GM21723 (cell line): ENCODE measurements around the gene TMEM37.

ENCODE experiments used
- ATAC-seq: cut with Tn5 transposase; IDR thresholded peaks from one replicate; pipeline ENCODE4 v1.9.1; 2021; ENCODE audit warnings: mild to moderate bottlenecking, moderate library complexity; ENCODE audit not compliant: unreplicated experiment

TMEM37 gene

DNA sequence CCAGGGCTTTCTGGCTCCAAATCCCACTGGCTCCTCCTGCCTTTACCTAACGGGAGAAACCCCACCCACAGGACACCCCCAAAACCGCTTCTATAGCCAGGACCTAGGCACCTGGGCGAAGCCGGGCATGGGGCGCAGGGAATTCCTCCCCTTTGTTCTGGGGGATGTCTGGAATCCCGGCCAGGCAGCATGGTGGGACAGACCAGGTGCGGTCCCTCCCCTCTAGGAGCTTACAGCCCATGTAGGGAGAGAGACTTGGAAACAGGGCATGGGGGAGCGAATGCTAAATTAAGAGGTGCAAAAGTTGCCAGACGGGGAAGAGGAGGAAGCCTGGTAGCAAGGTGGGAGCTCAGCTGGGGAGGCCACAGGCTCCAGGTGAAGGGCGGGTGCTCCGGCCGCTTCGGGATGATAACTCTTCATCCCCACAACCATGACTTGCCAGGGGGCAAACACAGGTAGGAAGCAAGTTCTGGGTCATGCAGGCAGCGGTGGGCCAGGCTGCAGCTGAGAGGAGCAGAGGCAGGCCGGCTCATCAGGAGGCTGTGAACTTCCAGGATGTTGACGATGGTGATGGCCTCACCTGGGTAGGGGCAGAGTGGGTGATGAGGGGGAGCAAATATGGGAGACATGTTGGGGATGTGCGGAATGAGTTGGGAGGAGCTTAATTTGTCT lies 1.3 kb downstream of the TMEM37 start:
- no peak for ATAC-seq

DNA sequence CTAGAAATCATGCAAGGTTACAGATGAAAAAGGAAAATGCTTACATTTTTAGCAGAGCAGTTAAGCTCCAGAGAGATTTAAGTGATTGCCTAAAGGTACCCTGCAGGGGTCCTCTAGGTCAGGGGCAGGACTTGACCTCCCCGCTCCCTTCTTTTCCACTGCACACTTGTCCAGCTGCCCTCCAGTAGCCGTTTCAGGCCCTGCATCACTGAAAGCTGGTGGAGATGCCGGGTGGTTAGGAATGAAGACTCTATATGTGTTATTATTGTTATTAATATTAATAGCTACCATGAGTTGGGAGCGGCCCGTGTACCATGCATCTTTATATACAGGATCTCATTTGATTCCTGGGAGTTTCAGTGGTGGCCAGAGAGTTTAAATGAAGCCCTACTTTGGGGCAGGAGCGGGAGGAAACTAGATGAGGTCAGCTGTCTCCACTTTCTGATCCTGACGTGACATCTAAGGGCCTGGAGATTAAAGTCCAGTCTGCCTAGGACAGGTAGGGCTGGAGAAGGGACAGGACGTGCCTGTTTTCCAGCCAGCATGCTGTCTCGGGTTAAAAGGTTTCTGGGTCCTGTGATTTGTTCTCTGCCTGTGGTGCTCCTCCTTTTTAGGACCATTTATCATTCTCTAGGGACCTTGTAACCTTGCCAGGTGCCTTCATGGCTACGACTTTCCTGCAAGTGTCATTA lies 2.1 kb downstream of the TMEM37 start:
- ATAC-seq: no peak

DNA sequence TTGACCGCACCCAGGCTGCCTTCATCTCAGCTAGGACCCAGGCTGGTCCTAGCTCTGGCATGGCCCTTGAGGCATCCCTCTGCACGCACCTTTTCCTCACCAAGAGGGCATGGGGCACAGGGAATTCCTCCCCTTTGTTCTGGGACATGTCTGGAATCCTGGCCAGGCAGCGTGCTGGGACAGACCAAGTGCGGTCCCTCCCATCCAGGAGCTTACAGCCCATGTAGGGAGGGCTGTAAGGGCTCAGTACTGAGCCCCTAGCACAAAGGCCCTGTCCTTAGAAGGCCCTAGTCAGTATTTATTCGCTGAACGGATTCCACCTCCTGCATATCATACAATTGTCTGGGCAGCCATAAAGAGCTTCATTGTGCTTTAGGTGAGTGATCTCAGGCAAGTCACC lies 3.0 kb downstream of the TMEM37 start:
- no peak for ATAC-seq

DNA sequence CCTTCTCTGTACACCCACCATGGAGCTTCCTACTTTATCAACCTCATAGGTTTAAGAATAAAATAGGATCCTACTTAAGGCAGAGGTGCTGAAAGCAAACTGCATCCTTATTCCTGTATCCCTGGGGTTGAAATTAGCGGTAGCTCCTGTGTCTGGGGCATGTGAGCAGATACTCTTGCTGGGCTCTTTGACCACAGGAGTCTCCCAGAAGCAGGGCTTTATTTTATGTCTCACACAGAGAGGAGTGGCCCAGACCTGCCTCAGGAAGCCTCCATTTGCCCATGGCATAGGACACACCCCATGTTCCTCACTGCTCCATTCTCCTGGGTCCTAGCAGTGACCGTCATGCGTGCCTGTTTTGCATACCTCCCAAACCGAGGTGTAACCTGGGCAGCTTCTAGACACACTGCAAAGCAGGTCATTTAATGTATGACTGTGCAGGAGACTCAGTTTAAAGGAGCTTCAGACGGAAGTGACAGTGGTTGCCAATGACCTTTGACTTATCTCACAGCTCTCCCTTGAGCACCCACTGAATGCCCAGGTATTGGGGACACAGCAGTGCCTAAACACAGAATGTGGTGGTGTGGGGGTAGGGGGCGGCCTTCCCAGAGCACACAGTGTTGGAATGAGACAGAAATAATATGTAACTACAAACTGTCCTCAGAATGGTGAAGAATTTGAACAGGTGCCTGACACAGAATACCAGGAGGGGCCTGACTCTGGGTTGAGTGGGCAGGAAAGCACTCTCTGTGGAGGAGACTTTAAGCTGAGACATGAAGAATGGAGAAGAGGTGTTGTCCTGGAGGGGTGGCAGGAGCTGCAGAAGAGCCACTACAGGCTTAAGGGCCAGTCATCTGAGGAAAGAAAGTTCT lies 3.7 kb downstream of the TMEM37 start:
- no peak for ATAC-seq

DNA sequence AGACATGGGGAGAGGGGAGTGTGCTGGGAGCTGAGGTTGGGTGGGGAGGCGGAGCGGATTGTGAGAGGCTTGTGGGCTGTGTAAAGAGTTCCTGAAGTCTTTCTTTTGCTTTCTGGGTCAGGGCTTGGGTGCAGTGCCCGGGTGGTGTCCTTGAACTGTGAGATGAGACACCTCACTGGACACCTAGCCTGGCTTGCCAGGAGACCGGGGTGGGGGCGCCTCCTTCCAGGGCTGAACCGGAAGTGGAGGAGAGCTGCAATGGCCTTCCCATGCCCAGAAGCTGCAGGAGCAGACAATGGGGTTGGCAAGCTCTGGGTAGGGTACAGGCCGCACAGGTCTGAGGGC lies 4.3 kb downstream of the TMEM37 start:
- ATAC-seq: no peak

DNA sequence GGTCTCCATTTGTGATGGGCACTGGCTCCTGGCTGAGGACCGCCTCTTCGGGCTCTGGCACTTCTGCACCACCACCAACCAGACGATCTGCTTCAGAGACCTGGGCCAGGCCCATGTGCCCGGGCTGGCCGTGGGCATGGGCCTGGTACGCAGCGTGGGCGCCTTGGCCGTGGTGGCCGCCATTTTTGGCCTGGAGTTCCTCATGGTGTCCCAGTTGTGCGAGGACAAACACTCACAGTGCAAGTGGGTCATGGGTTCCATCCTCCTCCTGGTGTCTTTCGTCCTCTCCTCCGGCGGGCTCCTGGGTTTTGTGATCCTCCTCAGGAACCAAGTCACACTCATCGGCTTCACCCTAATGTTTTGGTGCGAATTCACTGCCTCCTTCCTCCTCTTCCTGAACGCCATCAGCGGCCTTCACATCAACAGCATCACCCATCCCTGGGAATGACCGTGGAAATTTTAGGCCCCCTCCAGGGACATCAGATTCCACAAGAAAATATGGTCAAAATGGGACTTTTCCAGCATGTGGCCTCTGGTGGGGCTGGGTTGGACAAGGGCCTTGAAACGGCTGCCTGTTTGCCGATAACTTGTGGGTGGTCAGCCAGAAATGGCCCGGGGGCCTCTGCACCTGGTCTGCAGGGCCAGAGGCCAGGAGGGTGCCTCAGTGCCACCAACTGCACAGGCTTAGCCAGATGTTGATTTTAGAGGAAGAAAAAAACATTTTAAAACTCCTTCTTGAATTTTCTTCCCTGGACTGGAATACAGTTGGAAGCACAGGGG lies 5.5 kb downstream of the TMEM37 start:
- ATAC-seq: no peak

DNA sequence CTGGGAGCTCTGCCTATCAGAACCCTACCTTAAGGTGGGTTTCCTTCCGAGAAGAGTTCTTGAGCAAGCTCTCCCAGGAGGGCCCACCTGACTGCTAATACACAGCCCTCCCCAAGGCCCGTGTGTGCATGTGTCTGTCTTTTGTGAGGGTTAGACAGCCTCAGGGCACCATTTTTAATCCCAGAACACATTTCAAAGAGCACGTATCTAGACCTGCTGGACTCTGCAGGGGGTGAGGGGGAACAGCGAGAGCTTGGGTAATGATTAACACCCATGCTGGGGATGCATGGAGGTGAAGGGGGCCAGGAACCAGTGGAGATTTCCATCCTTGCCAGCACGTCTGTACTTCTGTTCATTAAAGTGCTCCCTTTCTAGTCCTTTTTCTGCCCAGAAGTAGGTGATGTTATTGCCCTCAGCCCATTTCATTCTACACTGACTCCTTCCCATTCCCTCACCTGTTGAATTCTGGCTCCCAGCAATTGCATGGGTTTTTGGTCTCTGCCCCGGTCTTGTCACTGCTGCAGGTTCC lies 6.5 kb downstream of the TMEM37 start:
- no peak for ATAC-seq

DNA sequence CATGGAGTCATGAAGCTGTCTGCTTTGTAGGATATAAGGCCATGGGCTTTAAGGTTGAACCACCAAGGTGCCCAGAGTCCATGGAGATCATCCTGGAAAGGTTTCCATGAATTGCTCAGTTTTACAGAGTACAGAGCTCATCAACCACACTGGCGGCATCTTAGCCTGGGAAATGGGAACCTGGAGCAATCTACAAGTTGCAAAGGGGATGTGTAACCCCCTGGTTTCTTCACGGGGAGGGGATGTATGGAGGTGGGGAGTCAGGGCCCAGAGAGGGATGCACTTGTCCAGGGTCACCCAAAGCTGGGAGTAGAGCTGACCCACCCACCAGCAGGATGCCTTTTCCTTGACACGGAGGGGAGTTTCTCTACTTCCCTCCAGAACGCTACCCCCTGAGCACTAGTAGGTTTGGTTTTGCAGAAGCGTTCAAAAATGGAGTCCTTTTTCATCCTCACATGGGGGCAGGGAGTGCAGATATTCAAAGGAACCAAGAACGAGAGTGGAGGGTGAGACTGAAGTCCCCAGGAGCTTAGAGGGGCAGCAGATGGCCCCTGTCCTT lies 7.2 kb downstream of the TMEM37 start:
- ATAC-seq: no peak

DNA sequence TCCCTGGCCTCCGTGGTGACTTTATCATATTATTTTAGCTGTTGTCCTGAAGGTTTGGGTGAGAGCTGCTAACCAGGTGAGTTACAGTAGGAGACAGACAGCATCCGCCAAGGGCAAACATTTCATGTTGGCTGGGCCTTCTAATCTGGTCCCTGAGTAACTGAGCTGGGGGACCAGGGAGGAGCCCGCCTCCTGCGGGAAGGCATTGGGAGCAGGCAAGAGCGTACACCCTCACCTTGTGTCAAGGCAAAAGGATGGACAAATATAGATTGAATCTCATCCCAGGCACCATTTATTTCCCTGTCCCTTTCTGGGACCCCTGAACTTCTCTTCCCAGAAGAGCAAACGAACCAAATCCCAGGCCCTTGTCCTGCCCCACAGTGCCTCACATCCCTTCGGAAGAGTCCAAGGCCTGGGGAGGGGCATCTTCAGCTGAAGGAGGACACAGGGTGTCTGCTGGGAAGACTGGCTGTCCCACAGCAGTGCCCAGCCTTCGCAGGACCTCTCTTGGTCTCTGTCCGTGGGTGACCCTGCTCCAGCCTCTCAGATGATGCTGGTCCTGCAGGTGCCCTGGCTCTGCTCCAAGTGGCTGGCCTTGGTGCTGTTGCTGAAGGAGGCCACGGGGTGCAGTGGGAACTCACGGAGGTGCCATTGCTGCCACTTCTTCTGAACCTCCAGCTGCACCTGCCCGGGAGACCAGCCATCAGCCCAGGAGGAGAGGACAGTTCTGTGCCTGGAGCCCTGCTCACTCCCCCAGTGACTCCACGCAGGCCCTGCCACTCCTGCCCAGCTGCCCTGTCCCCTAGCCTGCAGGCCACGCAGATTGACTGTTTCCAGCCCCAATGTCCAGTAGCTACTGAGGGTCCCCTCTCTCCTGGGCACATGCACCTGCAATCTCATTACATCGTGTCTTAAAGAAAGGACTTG lies 8.2 kb downstream of the TMEM37 start:
- ATAC-seq: no peak

DNA sequence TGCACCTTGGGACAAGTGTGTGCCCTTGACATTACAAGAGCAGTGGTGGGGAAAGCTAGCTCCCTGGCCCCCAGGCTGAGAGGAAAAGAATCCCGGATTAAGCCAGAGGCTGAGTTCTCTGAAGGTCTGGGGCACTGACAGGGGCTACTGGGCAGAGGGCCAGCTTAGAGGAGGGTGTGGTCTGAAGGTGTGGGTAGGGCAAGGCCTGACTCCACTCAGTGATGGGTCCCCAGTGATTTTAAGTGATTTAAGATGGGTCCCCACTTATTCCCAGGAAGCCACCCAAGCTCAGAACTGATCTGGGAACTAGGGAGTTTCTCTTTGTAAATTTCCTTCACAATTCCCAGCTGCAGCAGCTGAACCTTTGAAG lies 8.8 kb downstream of the TMEM37 start:
- ATAC-seq: no peak

DNA sequence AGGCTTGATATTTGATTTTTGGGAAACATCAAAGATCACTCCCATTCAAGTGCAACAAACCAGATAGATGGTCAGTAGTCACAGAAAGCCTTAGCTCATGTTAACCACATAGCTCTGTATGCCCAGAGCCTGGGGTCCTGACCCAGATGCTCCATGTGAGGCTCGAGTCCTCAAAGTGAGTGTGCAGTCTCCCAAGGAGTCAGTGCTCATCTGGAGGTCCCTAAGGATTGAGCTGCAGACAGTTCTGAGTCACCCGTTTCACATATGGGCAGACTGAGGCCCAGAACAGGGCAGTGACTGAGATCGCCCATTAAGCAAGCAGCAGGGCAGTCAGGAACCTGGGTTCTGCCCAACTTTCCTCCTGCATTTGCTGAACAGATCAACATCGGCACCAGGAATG lies 9.2 kb downstream of the TMEM37 start:
- ATAC-seq: no peak

DNA sequence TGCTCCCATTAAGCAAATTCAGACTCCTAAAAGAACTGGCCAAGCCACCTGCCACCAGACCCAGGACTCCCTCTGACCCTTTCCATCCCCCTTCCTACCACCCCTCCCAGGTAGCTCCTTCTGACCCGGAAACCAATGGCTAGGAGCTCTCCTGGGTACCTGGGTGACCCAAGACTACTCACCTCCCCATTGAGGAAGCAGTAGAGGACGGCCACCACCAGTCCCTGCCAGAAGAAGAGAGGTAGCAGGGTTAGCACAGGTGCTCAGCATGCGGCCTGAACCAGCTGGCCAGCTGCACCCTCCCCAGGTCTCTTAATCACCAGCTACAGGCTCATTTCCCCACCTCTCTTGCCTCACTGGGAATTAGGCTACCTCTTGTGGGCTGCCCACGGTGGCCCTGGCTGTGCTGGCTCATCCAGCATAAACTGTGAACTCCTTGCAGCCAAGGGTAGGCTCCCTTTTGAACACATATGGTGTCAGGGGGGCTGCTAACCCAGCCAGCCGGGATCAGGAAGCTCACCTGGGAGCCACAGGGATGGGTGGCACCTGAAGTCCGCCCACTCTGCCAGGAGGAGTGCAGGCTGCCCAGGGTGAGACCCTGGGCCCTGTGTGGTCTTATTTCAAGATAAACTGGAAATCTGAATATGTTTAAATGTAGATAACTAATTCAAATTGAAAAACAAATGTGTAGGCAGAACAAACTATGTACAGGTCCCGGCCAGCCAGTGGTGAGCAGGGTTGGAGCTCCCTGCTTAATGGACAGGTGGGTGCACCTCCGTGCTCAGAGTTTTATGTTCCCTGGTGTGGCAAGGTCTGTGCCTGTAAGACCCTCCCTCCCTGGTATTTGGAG lies 9.9 kb downstream of the TMEM37 start:
- no peak for ATAC-seq

DNA sequence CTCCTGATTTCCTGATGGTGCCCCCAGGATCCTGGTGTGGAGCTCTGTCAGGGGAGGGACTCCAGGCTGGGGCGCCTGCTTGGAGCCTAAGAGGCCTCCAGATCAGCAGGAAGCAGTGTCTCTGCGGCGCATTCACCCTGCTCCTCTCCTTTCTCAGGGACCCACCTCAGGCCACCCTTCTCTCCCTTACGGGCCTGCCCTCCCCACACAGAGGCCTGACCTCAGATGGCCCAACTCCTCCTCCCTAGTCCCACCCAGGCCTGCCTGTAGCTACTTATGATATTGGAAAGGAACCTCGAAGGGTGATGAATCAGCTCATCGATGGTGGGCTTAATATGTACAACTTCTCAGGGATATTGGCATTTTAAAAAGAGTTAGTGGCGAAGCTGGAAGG lies 10.6 kb downstream of the TMEM37 start:
- ATAC-seq: no peak

DNA sequence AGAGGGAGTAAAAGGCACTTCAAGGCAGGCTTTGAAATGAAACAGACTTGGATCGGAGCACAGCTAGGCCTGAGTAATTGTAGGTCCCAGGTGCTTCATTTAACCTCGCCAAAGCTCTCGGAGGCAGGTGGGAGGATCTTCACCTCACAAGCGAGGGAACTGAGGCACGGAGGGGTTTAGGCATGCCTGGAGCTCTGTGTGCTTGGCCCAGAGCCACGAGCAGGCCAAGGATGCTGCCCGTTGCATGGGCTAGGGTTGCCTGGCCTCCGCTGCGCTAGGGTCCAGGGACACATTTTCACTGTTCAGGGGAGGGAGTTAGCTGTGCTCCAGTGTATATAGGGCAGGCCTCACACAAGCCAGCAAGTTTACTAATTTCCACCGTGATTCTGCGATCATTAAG lies 11.2 kb downstream of the TMEM37 start:
- no peak for ATAC-seq

DNA sequence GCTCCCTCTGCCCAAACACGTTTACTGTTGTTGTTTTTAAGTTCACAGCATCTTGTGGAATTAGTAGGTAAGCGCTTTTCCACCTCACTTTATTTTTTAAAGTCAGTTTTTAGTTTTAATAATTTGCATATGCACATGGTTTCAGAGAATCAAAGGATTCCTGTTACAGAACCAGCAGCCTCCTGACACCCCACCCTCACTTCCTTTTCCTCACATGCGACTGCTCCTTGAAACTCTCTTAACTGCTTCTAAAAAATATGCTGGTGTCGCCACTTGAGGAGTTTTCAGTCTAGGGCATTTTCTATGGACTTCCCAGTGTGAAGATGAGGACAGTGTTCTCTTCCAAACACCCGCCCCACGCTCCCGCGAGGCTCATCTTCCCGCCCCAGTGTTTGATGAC lies 14.4 kb downstream of the TMEM37 start:
- ATAC-seq: no peak

DNA sequence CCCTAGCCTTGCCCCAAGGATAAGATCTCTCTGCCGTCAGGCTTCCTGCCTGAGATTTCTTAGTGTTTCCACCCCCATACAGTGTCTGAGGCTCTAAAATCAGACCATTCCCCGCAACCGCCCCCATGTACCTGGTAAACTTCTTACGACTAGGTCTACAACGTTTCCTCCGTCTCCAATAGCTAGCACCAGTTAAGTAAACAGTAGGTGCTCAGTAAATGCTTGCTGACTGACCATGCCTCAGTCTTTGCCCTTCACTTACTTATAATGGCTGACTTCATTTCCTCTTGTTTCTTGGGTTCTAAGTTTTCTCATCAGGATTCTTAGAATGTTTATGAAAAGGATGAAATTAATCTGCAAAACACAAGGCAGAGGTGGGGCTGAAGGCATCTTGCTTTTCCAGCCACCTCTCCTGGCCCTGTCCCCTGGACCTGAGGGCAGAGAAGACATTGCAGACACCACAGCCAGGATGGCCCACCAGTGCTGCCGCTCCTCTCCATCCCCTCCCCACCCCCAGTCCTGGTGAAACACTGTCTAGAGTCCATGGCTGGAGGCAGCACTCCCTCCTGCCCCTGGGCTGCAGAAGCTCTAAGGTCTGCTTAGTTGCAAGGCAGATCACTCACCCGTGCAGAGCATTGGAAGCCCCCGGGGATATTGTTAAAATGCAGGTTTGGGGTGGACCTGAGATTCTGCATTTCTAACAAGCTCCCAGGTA lies 16.9 kb downstream of the TMEM37 start:
- ATAC-seq: no peak

DNA sequence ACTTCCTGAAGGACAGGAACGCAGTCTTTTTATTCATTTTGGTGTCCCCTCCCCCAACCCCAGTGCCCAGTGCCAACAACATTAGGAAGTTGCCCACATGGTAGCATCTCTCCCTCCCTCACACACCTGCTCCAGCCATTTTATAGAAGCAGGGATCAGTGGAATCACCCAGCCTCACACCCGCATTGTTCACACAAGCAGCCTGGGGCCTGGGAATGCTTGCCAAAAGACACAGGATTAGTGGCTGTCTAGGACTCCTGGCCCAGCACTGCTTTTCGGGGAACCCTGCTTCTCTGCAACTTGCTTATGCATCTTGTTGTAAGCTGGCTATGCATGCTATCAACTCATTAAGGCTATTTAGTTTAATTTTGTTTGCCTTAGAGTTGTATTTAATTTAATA lies 17.9 kb downstream of the TMEM37 start:
- ATAC-seq: no peak
